GM18499 (cell line): ENCODE data around the gene DDX28.
"Not testable (repeated sequence)": the region's sequence is repeated elsewhere in the genome, so short reads cannot be mapped to it uniquely, and the experiment has no call there.

Experiments used
- ATAC-seq: cut with Tn5 transposase; IDR thresholded peaks from one replicate; pipeline ENCODE4 v1.9.1; 2021; ENCODE audit warnings: moderate number of reproducible peaks; ENCODE audit not compliant: insufficient read depth, unreplicated experiment

DDX28 gene

DNA sequence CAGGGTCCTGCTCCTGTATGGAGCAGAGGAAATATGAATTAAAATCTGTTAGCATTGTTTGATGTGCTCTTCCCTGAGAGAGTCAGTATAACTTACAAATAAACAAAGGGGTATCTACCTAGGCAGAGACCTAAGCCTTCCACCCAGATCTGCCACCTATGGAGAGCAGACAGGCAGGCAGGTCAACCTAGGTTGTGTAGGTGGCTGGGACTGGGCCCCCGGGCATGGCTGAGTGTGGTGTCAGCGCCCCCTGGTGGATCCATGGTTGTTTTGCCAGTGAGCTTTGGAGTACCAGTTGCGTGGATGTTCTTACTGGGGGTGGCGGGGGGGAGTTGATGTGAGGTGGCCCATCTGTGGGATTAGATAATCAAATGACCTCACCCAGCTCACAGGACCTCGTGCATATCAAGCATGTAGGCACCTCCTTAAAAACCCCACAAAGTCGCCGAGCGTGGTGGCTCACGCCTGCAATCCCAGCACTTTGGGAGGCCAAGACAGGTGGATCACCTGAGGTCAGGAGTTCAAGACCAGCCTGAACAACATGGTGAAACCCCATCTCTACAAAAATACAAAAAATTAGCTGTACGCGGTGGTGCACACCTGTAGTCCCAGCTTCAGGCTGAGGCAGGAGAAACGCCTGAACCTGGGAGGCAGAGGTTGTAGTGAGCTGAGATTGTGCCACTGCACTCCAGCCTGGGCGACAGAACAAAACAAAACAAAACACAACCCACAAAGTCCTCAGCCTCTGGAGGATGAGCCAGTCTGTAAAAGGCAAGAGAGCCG, 17.7 kb upstream of the DDX28 start:
- no peak for ATAC-seq

DNA sequence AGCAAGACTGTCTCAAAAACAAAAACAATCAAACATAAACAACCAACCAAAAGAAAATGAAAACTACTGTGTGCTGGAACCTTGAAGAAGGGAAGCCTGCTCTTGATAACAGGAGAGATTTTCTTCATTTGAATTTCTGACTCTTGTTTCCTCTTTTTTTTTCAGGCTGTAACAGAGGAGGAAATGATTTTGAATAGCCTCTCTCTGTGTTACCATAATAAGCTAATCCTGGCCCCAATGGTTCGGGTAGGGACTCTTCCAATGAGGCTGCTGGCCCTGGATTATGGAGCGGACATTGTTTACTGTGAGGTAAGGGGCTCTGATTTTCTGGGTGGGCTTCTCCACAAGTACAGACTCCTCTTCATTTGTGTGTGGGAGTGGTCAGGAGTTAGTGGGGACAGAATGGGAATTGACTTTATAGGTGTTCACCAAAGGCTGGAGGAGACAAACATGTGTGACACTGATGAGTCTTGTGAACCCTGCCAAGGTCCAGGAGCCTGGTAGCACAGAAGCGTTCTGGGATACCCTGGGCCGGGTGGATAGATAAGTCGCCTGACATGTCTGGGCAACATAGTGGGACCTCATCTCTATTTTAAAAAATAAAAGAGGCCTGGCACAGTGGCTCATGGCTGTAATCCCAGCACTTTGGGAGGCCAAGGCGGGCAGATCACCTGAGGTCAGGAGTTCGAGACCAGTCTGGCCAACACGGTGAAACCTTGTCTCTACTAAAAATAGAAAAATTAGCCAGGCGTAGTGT, 15.0 kb upstream of the DDX28 start:
- ATAC-seq: no peak

DNA sequence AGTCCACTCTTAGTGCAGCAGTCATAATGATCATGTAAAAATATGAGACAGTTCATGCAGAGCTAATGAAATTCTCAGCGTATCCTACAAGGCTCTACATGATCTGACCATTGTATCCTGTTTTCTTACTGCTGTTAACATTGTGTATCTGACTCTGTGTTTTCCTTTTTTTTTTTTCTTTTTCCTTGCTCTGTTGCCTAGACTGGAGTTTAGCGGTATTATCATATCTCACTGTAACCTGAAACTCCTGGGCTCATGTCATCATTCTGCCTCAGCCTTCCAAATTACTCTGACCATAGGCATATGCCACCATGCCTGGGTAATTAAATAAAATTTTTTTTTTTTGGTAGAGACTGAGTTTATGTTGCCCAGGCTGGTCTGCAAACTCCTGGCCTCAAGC, 12.2 kb upstream of the DDX28 start:
- no peak for ATAC-seq

DNA sequence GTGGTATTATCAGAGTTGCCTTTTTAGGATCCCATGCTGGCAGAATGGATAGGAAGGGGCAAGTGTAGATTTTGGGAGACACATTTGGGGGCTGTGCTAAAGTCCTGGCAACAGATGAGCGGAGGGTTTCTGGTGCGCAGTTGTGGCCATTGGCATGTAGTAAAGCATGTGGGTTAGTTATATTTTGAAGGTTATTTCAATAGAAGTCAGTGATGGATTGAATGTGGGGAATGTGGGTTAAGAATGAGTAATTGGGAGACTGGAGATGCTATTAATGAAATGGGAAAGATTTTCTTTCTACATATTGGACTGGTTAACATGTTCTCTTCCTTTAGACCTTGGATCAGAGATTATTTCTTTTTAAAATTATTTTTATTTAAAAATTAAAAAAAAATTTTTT, 10.1 kb upstream of the DDX28 start:
- ATAC-seq: no peak

DNA sequence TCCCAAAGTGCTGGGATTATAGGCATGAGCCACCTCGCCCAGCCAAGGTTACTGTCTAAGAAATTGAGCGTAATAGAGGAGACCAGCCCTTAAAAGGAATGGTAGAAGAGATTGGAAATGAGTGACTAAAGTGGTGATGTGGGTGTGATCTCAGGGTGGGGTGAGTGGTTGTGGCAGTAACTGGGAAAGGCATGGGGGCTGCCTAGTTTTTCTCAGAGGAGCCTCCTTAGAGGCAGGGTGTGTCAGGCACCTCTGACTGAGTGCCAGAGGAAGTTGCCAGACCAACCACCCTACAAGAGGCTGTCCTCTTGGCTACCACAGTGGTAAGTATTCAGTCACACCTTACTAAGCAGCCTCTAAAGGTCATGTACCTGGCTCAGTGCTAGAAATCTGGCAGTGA, 8.9 kb upstream of the DDX28 start:
- no peak for ATAC-seq

DNA sequence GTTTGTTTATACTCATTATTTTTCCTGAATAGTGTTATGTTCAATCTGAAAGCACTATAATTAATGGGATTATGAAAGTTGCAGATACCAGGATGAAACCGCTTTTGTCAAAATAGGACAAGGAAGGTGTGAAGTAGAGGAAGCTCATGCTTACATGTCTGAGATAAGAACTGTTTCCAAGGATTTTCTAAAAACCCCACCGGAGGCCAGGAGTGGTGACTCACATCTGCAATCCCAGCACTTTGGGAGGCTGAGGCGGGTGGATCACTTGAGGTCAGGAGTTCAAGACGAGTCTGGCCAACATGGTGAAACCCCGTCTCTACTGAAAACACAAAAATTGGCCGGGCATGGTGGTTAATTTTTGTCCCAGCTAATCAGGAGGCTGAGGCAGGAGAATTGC, 7.1 kb upstream of the DDX28 start:
- ATAC-seq: not testable (repeated sequence)

DNA sequence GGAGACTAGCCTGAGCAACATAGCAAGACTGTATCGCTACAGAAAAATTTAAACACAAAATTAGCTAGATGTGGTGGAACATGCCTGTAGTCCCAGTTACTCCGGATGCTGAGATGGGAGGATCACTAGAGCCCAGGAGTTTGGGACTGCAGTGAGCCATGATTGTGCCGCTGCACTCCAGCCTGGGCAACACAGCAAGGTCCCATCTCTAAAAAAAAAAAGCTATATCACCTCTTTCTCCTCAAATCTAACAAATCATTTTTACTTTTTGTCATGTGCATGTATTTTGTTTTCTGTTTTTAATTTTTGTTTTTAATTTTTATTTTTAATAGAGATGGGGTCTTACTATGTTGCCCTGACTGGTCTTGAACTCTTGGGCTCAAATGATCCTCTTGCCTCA, 6.0 kb upstream of the DDX28 start:
- ATAC-seq: no peak

DNA sequence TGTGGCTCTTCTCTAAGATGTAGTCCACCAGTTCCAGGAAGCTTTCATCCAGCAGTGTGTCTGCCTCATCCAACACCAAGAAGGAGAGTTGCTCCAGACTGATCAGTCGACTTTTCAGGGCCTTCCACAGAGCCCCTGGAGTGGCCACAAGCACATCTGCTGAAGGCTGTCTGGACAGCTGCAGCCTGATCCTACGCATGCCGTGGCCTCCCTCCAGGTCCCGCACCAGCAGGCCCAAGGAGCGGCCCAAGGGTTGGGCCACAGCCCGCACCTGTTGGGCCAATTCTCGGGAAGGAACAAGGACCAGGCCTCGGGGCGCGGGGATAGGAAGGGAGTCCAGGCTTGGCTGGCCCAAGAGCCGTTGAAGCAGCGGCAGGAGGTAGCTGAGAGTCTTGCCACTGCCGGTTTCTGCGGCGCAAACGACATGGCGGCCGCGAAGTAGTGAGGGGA, 729 bp downstream of the DDX28 start:
- no peak for ATAC-seq

DNA sequence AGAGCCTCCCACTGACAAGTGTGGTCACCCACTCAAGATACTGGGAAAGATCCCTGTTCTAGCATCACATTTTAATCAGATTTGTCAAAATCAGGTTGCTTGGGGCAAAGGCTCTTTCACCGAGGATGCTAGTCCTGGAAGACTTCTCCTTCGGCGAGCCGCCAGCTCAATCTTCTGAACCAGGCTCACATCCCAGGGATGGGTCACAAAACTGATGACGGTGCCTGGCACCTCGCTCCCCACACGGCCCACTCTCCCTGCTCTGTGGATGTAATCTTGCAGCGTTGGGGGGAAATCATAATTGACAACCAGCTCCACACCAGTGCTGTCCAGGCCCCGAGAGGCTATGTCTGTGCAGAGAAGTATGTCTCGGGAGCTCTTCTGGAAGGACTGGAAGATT, 1.5 kb downstream of the DDX28 start:
- ATAC-seq: no peak

DNA sequence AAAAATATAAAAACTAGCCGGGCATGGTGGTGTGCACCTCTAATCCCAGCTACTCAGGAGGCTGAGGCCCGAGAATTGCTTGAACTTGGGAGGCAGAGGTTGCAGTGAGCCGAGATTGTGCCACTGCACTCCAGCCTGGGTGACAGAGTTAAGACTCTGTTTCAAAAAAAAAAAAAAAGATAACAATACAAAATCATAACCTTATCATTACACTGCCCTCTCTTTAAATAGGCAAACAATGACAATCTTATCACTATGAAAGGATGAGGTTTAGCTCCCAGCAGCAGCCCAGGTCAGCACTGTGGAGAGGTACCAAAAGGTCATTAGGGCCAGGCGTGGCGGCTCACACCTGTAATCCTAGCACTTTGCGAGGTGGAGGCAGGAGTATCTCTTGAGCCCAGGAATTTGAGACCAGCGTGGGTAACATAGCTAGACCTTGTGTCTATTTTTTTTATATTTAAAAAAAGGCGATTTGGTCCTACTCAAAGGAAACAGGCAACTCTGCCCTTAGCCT, 3.8 kb downstream of the DDX28 start:
- no peak for ATAC-seq

DNA sequence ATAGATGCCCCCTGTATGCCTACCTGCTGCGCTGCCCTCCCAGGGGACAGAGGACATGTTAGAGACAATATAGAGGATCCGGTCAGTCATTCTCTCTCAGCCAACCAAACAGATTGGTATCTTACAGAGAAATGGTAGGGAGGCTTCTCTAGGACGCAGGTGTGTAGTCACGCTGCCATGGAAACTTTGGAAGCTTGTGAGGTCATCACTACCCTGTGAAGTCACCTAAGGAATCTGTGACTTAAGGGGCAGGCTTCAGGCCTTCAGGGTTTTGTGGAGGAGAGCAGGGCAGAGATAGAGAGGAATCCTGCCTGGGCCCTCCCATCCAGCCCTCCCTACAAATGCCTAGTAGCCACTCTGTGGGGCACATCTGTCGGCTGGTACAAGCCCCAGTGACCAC, 7.4 kb downstream of the DDX28 start, which contains the start of gene DPEP2NB:
Gene DPEP2NB (minus strand): TSS at position 231 of the 400 bp plus-strand sequence. CDS start 141 bp downstream, at position 90.
- ATAC-seq: no peak

DNA sequence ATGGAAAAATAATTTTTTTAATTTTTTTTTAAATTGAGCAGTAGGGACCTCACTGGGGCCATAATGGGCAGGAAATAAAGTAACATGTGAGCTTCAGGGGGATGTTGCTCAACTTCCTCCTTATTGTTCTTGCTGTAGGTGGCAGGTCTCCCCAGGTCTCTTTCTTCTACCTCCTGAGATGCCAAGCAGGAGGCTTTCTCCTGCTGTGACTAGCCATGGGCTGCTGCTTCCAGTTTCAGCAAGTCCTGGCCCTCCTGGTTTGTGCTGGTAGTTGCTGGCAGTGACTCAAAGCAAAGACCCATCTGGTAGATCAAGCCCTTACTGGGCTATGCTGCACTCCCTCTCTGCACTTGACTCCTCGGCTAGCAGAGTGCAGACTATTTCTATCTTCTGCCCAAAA, 9.6 kb downstream of the DDX28 start:
- no peak for ATAC-seq

DNA sequence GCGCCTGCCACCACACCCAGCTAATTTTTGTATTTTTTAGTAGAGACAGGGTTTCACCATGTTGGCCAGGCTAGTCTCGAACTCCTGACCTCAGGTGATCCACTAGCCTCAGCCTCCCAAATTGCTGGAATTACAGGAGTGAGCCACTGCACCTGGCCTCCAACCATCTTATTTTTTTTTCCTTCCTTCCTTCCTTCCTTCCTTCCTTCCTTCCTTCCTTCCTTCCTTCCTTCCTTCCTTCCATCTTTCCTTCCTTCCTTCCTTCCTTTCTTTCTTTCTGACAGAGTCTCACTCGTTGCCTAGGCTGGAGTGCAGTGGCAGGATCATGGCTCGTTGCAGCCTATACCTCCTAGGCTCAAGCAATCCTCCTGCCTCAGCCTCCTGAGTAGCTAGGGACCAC, 13.2 kb downstream of the DDX28 start:
- not testable (repeated sequence) for ATAC-seq

DNA sequence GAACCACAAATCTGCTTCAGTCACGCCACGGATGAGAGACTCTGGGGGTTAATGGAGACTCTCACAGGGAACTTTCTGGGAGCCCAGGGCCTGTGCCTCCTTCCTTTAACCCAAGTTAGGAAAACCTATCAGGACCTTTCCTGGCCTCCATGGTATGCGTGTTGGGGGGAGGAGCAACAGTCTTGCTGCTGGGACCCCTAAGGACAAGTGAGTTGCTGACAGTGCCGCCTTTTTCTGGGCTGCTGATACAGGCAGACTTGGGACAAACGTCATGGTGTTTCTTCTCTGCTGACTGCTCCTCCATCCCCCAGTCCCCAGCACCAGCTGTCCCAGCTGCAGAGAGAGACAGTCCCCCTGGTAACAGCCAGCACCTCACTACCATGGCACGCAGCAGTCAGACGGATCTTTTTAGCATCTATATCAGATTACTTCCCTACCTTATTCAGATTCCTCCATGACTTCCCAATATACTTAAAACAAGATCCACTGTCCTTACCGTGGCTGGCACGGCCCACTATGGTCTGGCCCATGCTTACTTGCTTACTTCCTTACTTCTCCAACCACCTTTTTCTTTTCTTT, 13.8 kb downstream of the DDX28 start:
- ATAC-seq: no peak

DNA sequence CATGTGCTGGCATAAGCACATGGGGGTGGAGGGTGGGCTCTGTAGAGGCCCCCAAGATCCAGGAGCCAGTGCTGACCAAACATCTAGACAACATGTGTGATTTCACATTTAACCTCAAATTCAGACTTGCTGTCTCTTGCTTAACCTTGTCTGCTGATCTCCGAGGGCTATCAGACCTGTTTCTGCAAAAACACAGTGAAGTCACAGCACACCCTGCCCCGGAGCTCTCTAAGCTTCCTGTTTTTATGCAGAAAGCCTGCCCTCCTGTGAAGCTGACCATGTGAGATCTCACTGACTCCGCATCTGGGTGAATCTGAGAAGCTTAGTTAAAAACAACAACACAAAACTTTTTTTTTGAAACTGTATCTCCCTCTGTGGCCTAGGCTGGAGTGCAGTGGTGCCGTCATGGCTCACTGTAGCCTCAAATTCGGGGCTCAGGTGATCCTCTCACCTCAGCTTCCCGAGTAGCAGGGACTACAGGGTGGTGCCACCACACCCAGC, 17.2 kb downstream of the DDX28 start:
- ATAC-seq: no peak

DNA sequence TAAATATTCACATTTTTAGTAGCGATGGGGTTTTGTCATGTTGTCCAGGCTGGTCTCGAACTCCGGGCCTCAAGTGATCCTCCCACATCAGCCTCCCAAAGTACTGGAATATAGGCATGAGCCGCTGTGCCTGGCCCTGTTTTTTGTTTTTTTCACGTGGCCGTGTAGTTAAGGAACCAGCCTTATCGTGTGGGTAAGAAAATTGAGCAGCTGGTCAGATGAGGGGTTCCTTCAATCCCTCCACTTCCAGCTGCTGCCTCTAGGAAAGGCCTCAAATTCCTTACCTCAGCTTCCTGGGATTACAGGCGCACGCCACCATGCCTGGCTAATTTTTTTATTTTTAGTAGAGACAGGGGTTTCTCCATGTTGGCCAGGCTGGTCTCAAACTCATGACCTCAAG, 17.8 kb downstream of the DDX28 start:
- ATAC-seq: no peak

DNA sequence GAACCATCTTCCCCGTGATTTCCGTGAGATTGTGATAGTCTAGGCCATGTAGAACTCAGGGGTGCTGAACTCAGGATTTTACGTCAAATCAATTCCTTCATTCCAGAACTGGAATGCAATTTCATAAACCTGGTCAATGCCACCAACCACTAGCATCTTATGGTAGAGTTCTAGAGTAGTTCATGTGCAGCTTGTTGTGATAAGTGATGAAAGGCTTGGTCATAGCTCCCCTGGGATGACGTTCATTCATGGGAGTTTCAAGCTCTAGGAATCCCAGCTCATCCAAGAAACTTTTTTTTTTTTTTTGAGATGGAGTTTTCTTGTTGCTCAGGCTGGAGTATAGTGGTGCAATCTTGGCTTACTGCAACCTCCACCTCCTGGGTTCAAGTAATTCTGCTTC, 20.0 kb downstream of the DDX28 start:
- ATAC-seq: no peak

DNA sequence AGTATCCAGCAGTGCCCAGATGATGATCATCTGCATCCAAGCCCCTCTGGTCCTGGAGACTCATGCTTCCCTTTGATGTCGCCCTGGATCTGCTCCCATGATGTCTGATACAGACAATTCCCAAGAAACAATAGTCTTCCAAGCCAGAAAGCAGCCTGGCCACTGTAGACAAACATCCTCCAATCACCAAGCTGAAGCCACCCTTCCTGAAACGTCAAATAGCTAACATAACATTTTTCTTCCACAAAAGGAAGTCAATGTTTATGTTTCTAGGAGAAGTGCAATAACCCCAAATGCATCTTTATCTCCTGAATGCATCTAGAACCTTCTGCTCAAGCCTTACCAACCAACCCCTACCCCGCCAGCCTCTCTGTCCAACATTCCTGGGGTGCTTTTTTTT, 22.6 kb downstream of the DDX28 start:
- no peak for ATAC-seq

DNA sequence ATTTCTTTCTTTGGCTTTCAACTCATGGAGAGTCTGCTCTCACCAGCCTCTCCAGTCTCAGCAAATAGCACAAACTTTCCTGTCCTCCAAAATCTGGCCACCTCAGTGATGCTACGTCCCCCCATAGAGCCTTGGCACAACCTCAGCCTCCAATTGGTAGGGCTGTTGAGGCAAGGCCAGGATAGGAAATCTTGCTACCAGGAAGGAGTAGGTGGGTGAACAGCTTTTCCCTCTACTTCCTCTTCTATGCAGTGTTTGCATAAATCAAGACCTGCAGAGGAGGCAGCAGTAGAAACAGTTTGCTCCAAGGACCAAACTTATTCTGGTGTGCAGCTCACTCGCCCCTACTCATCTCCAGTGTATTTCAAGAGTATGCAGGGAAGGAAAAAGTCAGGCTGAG, 23.0 kb downstream of the DDX28 start:
- ATAC-seq: no peak

DNA sequence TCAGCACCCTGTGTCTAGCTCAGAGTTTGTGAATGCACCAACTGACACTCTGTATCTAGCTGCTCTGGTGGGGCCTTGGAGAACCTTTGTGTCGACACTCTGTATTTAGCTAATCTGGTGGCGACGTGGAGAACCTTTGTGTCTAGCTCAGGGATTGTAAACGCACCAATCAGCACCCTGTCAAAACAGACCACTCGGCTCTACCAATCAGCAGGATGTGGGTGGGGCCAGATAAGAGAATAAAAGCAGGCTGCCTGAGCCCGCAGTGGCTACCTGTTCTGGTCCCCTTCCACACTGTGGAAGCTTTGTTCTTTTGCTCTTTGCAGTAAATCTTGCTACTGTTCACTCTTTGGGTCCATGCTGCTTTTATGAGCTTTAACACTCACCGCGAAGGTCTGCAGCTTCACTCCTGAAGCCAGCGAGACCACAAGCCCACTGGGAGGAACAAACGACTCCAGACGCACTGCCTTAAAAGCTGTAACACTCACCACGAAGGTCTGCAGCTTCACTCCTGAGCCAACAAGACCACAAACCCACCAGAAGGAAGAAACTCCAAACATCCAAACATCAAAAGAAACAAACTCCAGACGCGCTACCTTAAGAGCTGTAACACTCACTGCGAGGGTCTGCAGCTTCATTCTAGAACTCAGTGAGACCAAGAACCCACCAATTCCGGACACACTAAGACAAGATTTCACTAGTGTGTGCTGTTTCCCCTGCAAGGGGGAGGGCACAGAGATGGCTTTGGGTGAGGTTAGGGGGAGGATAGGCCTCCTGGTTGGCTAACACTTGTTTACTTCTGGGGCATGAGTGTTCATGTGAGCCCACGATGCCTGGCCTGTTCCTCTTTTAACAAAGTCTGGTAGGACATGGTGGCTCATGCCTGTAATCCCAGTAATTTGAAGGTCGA, 24.0 kb downstream of the DDX28 start, which contains the start of gene DPEP2:
Gene DPEP2 (minus strand): TSS at position 706 of the 910 bp plus-strand sequence. CDS start 6,272 bp downstream, outside the sequence.
- ATAC-seq: not testable (repeated sequence)
